Rectal smooth muscle tissue (tissue), 1 donor: ENCODE measurements around the gene GUCA2A.
"Not testable (repeated sequence)": the region's sequence is repeated elsewhere in the genome, so short reads cannot be mapped to it uniquely, and the experiment has no call there.

Source experiments
- H3K27ac ChIP-seq: one replicate; pipeline ENCODE4 v1.7.0; 2013; ENCODE audit warnings: low read depth, low read length, inconsistent platforms
- H3K27me3 ChIP-seq: one replicate; pipeline ENCODE4 v1.7.0; 2013; ENCODE audit warnings: low read length; ENCODE audit not compliant: control insufficient read depth, insufficient read depth
- H3K36me3 ChIP-seq: one replicate; pipeline ENCODE4 v1.7.0; 2013; ENCODE audit warnings: low read length; ENCODE audit not compliant: control insufficient read depth, insufficient read depth
- H3K4me1 ChIP-seq: one replicate; pipeline ENCODE4 v1.7.0; 2013; ENCODE audit warnings: low read length; ENCODE audit not compliant: control insufficient read depth, insufficient read depth
- H3K4me3 ChIP-seq: one replicate; pipeline ENCODE4 v1.7.0; 2013; ENCODE audit warnings: low read length
- H3K9ac ChIP-seq: one replicate; pipeline ENCODE4 v1.7.0; 2013; ENCODE audit warnings: low read length

GUCA2A gene

GRCh38 chr1:42164551-42165420, at the start of gene GUCA2A:
Gene GUCA2A (minus strand): TSS chr1:42164745. CDS start chr1:42164712, 33 bp downstream.
- Histone ChIP-seq H3K27ac (no peak within 1 kb of the TSS), H3K4me1 (no peaks in the 10 kb centered on the region), H3K9ac (no peak within 1 kb of the TSS), H3K4me3 (peak within 1 kb of the TSS; percentile 40), H3K36me3 (no peaks in the 10 kb centered on the region), H3K27me3 (no peaks in the 10 kb centered on the region)

DNA sequence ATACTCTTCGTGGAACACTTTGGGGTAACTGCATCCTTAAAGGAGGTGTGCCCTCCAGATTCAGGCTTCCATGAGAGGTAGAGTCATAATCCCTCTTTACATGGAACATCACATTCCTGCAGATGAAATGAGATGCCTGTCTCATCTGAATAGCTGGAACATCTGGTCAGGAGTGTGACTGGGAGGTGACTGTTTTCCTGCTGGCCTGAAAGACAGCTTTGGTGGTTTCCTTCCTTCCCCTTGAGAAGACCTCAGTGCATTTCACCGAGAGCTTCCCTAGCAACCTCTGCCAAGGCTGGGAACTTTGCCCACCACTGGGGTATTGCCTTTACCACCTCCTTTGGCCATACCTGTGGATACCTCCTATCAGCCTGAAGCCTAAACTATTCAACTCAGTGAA, 46.7 kb upstream of the GUCA2A start:
- H3K4me3 ChIP-seq: no peak overlapping the region
- no peaks in the 10 kb centered on the region for H3K27me3 ChIP-seq
- no peak overlapping the region for H3K27ac ChIP-seq
- H3K36me3 ChIP-seq: no peaks in the 10 kb centered on the region
- H3K9ac ChIP-seq: no peak overlapping the region
- H3K4me1 ChIP-seq: no peaks in the 10 kb centered on the region

DNA sequence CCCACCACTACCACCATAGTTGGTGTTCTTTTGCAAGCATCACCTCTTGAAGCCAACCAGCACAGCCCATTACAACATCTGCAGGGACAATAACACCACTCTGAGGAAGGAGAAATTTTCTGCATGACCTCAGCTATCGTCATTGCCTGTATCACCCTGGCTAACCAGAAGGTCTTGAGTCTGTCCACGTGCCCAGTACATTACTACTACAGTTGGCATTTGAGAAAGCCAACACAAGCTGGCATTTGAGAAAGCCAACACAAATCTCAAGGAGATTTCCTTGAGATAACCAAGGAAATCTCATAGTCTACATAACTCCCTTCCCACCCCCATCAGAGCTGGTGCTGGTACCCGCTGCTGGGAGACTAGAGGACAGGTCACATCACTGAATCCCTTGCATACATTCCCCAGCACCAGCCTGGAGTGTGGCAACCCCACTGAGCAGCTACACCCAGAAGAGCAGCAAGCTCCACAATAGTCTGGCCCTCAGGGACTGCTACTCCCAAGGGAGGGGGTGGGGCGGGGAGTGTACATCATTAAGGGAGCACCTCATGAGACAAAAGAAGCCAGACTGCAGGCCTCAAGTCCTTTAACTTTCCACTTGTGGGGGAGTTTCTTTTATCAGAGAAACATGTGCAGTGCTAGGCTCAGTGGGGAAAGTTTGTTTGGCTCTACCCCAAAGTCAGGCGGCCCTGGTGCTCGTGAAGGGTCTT, 46.0 kb upstream of the GUCA2A start:
- Histone ChIP-seq H3K27me3 (no peaks in the 10 kb centered on the region), H3K27ac (no peak overlapping the region), H3K4me1 (no peaks in the 10 kb centered on the region), H3K9ac (no peak overlapping the region), H3K36me3 (no peaks in the 10 kb centered on the region), H3K4me3 (no peak overlapping the region)

DNA sequence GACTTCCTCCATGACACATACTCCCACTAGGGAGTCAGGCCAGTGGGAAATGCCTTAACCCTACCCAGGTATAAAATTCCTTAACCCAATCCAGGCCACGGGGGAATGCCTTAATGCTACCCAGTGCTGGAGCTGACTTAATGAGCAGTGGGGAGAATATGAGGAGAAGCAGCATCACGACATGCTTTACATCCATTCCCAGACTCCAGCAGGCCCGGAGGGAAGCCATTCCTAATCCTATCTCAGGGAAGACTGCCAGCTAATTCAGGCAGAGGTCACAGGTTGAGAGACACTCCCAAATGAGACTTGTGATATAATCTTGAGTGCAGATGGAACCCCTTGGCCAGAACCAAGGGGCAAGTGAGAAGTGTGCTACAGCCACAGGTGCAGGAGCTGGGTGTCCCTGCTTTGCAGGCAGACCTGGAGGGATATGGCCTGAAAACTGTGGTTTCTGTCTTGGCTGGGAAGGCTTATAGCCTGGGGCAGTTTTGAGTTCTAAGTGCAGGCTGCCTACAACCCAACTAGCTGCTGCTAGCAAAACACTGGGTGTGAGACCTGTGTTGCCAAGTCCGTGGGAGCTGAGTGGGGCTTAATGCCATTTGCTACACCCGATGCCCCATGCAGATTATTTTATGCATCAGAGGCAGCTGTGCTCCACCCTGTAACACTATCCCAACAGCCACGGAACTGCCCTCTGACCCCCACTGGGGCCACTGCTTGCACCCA, 45.1 kb upstream of the GUCA2A start:
- Histone ChIP-seq H3K27ac (no peak overlapping the region), H3K4me3 (no peak overlapping the region), H3K27me3 (no peaks in the 10 kb centered on the region), H3K36me3 (no peaks in the 10 kb centered on the region), H3K9ac (no peak overlapping the region), H3K4me1 (no peaks in the 10 kb centered on the region)

DNA sequence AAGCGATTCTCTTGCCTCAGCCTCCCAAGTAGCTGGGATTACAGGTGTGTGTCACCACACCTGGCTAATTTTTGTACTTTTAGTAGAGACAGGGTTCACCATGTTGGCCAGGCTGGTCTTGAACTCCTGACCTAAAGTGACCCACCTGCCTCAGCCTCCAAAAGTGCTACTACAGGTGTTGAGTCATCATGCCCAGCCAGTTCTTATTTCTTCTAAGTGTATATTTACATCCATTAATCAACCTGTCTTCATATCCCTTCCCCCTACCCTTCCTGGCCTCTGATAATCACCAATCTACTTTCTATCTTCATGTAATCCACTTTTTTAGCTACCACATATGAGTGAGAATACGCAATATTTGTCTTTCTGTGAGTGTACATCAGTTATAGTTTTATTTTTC, 42.4 kb upstream of the GUCA2A start:
- not testable (repeated sequence) for H3K4me1 ChIP-seq, H3K27me3 ChIP-seq, H3K36me3 ChIP-seq, H3K9ac ChIP-seq, H3K4me3 ChIP-seq, H3K27ac ChIP-seq

DNA sequence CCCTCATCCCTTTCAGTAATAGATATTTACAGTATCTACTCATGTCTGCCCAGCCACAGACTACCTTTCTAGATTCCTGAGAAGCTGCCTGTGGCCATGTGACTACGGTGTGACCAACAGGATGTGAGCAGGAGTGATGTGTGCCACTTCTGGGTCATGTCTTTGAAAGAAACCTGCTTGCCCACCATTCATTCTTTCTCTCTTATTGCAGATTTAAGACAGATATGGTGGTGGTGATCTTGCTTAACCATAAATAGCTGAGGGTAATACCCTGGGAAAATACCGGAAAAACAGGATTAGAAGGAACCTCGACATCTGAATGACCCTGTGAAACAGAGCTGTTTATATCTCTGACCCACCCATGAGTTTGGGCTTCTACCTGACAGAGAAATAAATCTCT, 41.6 kb upstream of the GUCA2A start:
- Histone ChIP-seq H3K27me3 (no peaks in the 10 kb centered on the region), H3K36me3 (no peaks in the 10 kb centered on the region), H3K4me1 (no peaks in the 10 kb centered on the region), H3K27ac (no peak overlapping the region), H3K4me3 (no peak overlapping the region), H3K9ac (no peak overlapping the region)

DNA sequence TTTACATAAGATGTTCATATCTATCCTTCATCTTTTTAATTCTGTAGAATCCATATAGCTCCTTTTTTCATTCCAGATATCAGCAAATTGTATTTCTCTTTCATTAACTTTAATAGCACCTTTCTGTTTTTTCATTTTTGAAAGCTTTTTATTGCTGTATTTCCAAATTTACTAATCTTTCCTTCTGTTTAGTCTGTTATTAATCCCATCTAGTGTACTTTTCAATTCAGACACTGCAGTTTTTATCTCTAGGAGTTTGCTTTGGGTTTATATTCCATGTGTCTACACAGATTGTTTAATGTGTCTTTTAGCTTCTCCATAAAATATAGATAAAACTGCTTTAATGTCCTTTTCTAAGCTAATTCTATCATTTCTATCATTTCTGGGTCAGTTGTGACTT, 37.4 kb upstream of the GUCA2A start:
- Histone ChIP-seq H3K9ac (no peak overlapping the region), H3K4me3 (no peak overlapping the region), H3K36me3 (peaks cover 2% of the 10 kb centered on the region), H3K4me1 (no peaks in the 10 kb centered on the region), H3K27me3 (no peaks in the 10 kb centered on the region), H3K27ac (no peak overlapping the region)

DNA sequence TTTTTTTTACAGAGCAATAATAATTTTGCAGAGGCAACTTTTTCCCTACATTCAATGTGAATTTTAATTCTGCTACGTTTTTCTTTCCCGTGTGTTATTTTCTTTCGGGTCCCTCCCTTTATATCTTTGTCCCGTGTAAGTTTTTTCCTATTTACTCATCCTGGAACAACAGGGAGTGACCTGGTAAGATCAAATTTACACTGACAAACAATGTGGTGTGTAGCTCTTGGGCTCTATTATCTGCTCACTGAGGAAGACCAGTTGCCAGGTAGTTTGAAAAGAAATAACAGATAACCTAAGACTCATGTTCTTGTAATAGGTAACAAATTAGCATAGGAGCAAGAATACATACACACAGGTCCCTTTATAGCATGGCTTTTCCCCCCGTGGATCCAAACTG, 33.7 kb upstream of the GUCA2A start:
- no peak overlapping the region for H3K4me3 ChIP-seq
- no peak overlapping the region for H3K27ac ChIP-seq
- no peaks in the 10 kb centered on the region for H3K27me3 ChIP-seq
- no peak overlapping the region for H3K9ac ChIP-seq
- H3K36me3 ChIP-seq: peaks cover 5% of the 10 kb centered on the region
- no peaks in the 10 kb centered on the region for H3K4me1 ChIP-seq

GRCh38 chr1:42195841-42196240, 31.3 kb upstream of the GUCA2A start:
- no peaks in the 10 kb centered on the region for H3K27me3 ChIP-seq
- no peak overlapping the region for H3K4me3 ChIP-seq
- no peak overlapping the region for H3K27ac ChIP-seq
- no peaks in the 10 kb centered on the region for H3K4me1 ChIP-seq
- H3K9ac ChIP-seq: no peak overlapping the region
- peaks cover 8% of the 10 kb centered on the region for H3K36me3 ChIP-seq

- Histone ChIP-seq H3K4me3 (no peak overlapping the region), H3K27me3 (no peaks in the 10 kb centered on the region), H3K4me1 (no peaks in the 10 kb centered on the region), H3K9ac (no peak overlapping the region), H3K36me3 (peaks cover 6% of the 10 kb centered on the region), H3K27ac (no peak overlapping the region)
Observed at GRCh38 chr1:42192106-42192505, 27.6 kb upstream of the GUCA2A start.

GRCh38 chr1:42191319-42191718, 26.8 kb upstream of the GUCA2A start:
- Histone ChIP-seq H3K27ac (no peak overlapping the region), H3K27me3 (no peaks in the 10 kb centered on the region), H3K9ac (no peak overlapping the region), H3K4me1 (no peaks in the 10 kb centered on the region), H3K4me3 (no peak overlapping the region), H3K36me3 (peaks cover 6% of the 10 kb centered on the region)
